GM23338 (cell line): ENCODE data around the gene WDR13. TPM values are rescaled to one million over a fixed set of nuclear protein-coding genes. Genes with fewer than 3 reads are reported as not detected.

Source experiments
- ATAC-seq: fragments of 200-7000 bp; cut with Tn5 transposase; 3 replicates; pipeline ENCODE4 v1.9.1; 2020
- DNase-seq: peaks from one replicate; pipeline ENCODE4 v3.0.0-alpha.2; 2015; ENCODE audit warnings: low spot score
- H2AFZ ChIP-seq: fragments of 200-600 bp; sonication (generic); 2 replicates; pipeline ENCODE4 v1.8.0; 2016; ENCODE audit warnings: antibody characterized with exemption, mild to moderate bottlenecking, moderate library complexity
- H3F3A ChIP-seq: fragments of 200-600 bp; sonication (generic); replicated peaks from 2 replicates; pipeline ENCODE4 v1.8.0; 2017; ENCODE audit warnings: antibody characterized with exemption, mixed run types, low read depth
- H3K27ac ChIP-seq: fragments of 200-600 bp; sonication (generic); 2 replicates; pipeline ENCODE4 v1.6.1; 2016; ENCODE audit warnings: low read depth
- H3K27me3 ChIP-seq: fragments of 200-600 bp; sonication (generic); 2 replicates; pipeline ENCODE4 v1.8.0; 2016; ENCODE audit warnings: mild to moderate bottlenecking, mixed run types, moderate library complexity; ENCODE audit not compliant: insufficient read depth
- H3K36me3 ChIP-seq: fragments of 200-600 bp; sonication (generic); 2 replicates; pipeline ENCODE4 v1.8.0; 2016; ENCODE audit warnings: mild to moderate bottlenecking; ENCODE audit not compliant: insufficient read depth
- H3K4me1 ChIP-seq: fragments of 200-600 bp; sonication (generic); 2 replicates; pipeline ENCODE4 v1.8.0; 2016; ENCODE audit warnings: mild to moderate bottlenecking, moderate library complexity; ENCODE audit not compliant: insufficient read depth
- H3K4me2 ChIP-seq: fragments of 200-600 bp; sonication (generic); 2 replicates; pipeline ENCODE4 v1.7.1; 2017; ENCODE audit warnings: mixed run types
- H3K4me3 ChIP-seq: fragments of 200-600 bp; sonication (generic); 2 replicates; pipeline ENCODE4 v1.6.1; 2016; ENCODE audit warnings: mixed run types
- H3K79me2 ChIP-seq: fragments of 200-600 bp; sonication (generic); replicated peaks from 2 replicates; pipeline ENCODE4 v1.8.0; 2017; ENCODE audit warnings: mild to moderate bottlenecking; ENCODE audit not compliant: insufficient read depth
- H3K9me2 ChIP-seq: fragments of 200-600 bp; sonication (generic); 2 replicates; pipeline ENCODE4 v1.8.0; 2017; ENCODE audit not compliant: insufficient read depth
- H4K20me1 ChIP-seq: fragments of 200-600 bp; sonication (generic); replicated peaks from 2 replicates; pipeline ENCODE4 v1.8.0; 2017; ENCODE audit warnings: mild to moderate bottlenecking; ENCODE audit not compliant: insufficient read depth
- H3K27ac Mint-ChIP-seq: 2 replicates; pipeline ENCODE4 v1.8.0; 2020; ENCODE audit warnings: inconsistent platforms, mild to moderate bottlenecking, moderate library complexity, mixed read lengths
- H3K27me3 Mint-ChIP-seq: 3 replicates; pipeline ENCODE4 v1.8.0; 2022; ENCODE audit warnings: low read depth, mild to moderate bottlenecking, moderate library complexity, mixed read lengths, inconsistent platforms; ENCODE audit not compliant: insufficient read depth, poor library complexity
- H3K36me3 Mint-ChIP-seq: 3 replicates; pipeline ENCODE4 v1.8.0; 2021; ENCODE audit warnings: low read depth, mild to moderate bottlenecking, inconsistent platforms, moderate library complexity, mixed read lengths
- H3K4me1 Mint-ChIP-seq: 3 replicates; pipeline ENCODE4 v1.8.0; 2020; ENCODE audit warnings: mild to moderate bottlenecking, inconsistent platforms, mixed read lengths
- H3K4me3 Mint-ChIP-seq: 3 replicates; pipeline ENCODE4 v1.8.0; 2021; ENCODE audit warnings: moderate library complexity, mild to moderate bottlenecking, inconsistent platforms, mixed read lengths
- H3K9me3 Mint-ChIP-seq: 3 replicates; pipeline ENCODE4 v1.8.0; 2020; ENCODE audit warnings: moderate library complexity, mild to moderate bottlenecking, inconsistent platforms, mixed read lengths
- CREB1 ChIP-seq: fragments of 250-450 bp; sonication (Bioruptor Pico); IDR thresholded peaks from 2 replicates; pipeline ENCODE4 v1.5.0; 2020; ENCODE audit warnings: low read depth, mild to moderate bottlenecking, moderate library complexity
- EZH2 ChIP-seq: fragments of 200-600 bp; sonication (generic); IDR thresholded peaks from one replicate; pipeline ENCODE4 v1.8.0; 2017; ENCODE audit warnings: antibody characterized with exemption, mild to moderate bottlenecking, low read depth; ENCODE audit not compliant: unreplicated experiment
- EZH2phosphoT487 ChIP-seq: fragments of 200-600 bp; sonication (generic); IDR thresholded peaks from one replicate; pipeline ENCODE4 v1.8.1; 2018; ENCODE audit warnings: antibody characterized with exemption; ENCODE audit not compliant: unreplicated experiment
- JUNB ChIP-seq: IDR thresholded peaks from one replicate; pipeline ENCODE4 v1.6.1; 2016; ENCODE audit warnings: antibody characterized with exemption; ENCODE audit not compliant: unreplicated experiment
- STAT1 ChIP-seq: IDR thresholded peaks from one replicate; pipeline ENCODE4 v1.6.1; 2016; ENCODE audit warnings: antibody characterized with exemption; ENCODE audit not compliant: unreplicated experiment
- ZNF114 ChIP-seq: fragments of 250-450 bp; sonication (Bioruptor Pico); IDR thresholded peaks from 2 replicates; pipeline ENCODE4 v1.5.0; 2020; ENCODE audit warnings: mild to moderate bottlenecking, moderate library complexity
- ZNF331 ChIP-seq: fragments of 250-450 bp; sonication (Bioruptor Pico); IDR thresholded peaks from 2 replicates; pipeline ENCODE4 v1.5.0; 2020; ENCODE audit warnings: low read depth, mild to moderate bottlenecking, moderate library complexity
- polyA plus RNA-seq: library from polyadenylated mRNA; unstranded; fragments of >200 nt; fragmentation: Nextera tagmentation; extraction: Ambion mirVana; gene quantifications from 2 replicates; pipeline ENCODE4 v1.2.1, GENCODE V29; 2016
- total RNA-seq: library from RNA; depleted of rRNA; stranded (reverse); fragments of >200 nt; shearing (Covaris generic); gene quantifications from 2 replicates; pipeline ENCODE4 v1.2.3, GENCODE V29; 2014
- TF ChIP-seq, protein P1 (sequence below), 2 experiments: fragments of 200-600 bp in 1 of 2; sonication (generic) in 1 of 2; conservative IDR thresholded peaks; 2 replicates each; pipeline versions ENCODE4 v1.5.1 to v1.6.1; 2016 to 2017; ENCODE audit warnings: antibody characterized with exemption in 2 of 2, low read depth in 2 of 2, mild to moderate bottlenecking in 2 of 2, moderate library complexity in 1 of 2
- TF ChIP-seq, protein P2 (sequence below): IDR thresholded peaks from one replicate; pipeline ENCODE4 v1.6.1; 2018; ENCODE audit warnings: antibody characterized with exemption; ENCODE audit not compliant: unreplicated experiment
- TF ChIP-seq, protein P3 (sequence below): fragments of 250-450 bp; sonication (Bioruptor Pico); IDR thresholded peaks from 2 replicates; pipeline ENCODE4 v1.5.0; 2020; ENCODE audit warnings: mild to moderate bottlenecking, moderate library complexity

Gene WDR13
- total and polyA plus RNA-seq, 2 experiments from 2014 or later, result 24.2 to 24.9 TPM

DNA sequence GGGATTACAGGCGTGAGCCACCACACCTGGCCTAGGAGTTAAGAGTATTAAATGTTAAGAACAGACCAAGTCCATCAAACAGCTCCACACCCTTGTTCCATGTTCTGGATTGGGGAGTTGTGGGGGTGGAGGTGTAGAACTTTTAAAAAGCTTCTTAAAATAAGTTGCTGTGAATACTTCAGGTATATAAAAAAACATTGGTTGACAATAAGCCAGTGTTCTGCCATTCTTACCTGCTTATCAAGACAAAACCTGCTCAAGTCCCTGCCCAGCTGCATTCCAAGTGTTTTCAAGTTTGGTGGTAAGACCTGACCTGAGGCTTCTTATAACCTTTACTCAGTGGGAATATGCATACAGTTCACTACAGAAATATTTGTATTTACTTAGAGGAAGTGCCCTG is 16.6 kb upstream of the WDR13 start (continued):
- TF ChIP-seq, protein P1, sequence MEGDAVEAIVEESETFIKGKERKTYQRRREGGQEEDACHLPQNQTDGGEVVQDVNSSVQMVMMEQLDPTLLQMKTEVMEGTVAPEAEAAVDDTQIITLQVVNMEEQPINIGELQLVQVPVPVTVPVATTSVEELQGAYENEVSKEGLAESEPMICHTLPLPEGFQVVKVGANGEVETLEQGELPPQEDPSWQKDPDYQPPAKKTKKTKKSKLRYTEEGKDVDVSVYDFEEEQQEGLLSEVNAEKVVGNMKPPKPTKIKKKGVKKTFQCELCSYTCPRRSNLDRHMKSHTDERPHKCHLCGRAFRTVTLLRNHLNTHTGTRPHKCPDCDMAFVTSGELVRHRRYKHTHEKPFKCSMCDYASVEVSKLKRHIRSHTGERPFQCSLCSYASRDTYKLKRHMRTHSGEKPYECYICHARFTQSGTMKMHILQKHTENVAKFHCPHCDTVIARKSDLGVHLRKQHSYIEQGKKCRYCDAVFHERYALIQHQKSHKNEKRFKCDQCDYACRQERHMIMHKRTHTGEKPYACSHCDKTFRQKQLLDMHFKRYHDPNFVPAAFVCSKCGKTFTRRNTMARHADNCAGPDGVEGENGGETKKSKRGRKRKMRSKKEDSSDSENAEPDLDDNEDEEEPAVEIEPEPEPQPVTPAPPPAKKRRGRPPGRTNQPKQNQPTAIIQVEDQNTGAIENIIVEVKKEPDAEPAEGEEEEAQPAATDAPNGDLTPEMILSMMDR (conservative IDR thresholded peaks at IDR 0.05; ENCODE audit: low read depth in 2 of 2), result no peak
- TF ChIP-seq EZH2phosphoT487 (no peak), ZNF114 (no peak), CREB1 (CRISPR knock-in tag) (no peak), ZNF331 (CRISPR knock-in tag) (no peak), JUNB (no peak)
- TF ChIP-seq, protein P2, sequence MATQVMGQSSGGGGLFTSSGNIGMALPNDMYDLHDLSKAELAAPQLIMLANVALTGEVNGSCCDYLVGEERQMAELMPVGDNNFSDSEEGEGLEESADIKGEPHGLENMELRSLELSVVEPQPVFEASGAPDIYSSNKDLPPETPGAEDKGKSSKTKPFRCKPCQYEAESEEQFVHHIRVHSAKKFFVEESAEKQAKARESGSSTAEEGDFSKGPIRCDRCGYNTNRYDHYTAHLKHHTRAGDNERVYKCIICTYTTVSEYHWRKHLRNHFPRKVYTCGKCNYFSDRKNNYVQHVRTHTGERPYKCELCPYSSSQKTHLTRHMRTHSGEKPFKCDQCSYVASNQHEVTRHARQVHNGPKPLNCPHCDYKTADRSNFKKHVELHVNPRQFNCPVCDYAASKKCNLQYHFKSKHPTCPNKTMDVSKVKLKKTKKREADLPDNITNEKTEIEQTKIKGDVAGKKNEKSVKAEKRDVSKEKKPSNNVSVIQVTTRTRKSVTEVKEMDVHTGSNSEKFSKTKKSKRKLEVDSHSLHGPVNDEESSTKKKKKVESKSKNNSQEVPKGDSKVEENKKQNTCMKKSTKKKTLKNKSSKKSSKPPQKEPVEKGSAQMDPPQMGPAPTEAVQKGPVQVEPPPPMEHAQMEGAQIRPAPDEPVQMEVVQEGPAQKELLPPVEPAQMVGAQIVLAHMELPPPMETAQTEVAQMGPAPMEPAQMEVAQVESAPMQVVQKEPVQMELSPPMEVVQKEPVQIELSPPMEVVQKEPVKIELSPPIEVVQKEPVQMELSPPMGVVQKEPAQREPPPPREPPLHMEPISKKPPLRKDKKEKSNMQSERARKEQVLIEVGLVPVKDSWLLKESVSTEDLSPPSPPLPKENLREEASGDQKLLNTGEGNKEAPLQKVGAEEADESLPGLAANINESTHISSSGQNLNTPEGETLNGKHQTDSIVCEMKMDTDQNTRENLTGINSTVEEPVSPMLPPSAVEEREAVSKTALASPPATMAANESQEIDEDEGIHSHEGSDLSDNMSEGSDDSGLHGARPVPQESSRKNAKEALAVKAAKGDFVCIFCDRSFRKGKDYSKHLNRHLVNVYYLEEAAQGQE, result no peak

DNA sequence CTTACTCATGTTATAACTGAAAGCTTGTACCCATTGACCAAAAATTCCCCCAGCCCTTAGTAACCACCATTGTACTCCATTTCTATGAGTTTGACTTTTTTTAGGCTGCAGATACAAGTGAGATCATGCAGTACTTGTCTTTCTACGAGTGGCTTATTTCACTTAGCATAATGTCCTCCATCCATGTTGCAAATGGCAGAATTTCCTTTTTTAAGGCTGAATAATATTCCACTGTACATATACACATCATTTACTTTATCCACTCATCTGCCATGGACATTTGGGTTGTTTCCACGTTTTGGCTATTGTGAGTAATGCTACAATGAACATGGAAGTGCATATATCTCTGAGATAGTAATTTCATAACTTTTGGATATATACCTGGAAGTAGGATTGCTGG is 12.6 kb upstream of the WDR13 start:
- ATAC-seq, result no peak
- Mint-ChIP-seq H3K4me1 (no peaks in the 10 kb centered on the region; the same call in 2 of the 3 replicates), H3K4me3 (no peak overlapping the region), H3K27me3 (peaks cover 1% of the 10 kb centered on the region), H3K27ac (no peak overlapping the region), H3K9me3 (no peaks in the 10 kb centered on the region), H3K36me3 (peaks cover 6% of the 10 kb centered on the region; the same call in 2 of the 3 replicates)
- no peaks in the 10 kb centered on the region for H3F3A ChIP-seq
- H3K4me2 ChIP-seq, result no peak overlapping the region
- no peak overlapping the region for H3K4me3 ChIP-seq
- no peaks in the 10 kb centered on the region for H3K79me2 ChIP-seq
- no peaks in the 10 kb centered on the region for H3K4me1 ChIP-seq
- H3K27ac ChIP-seq, result no peak overlapping the region
- H2AFZ ChIP-seq, result no peak overlapping the region
- H3K27me3 ChIP-seq, result no peaks in the 10 kb centered on the region
- H3K9me2 ChIP-seq, result no peaks in the 10 kb centered on the region
- H3K36me3 ChIP-seq, result no peaks in the 10 kb centered on the region
- DNase-seq, result no peak
- H4K20me1 ChIP-seq, result no peaks in the 10 kb centered on the region
- TF ChIP-seq EZH2, result no peak
- no peak for TF ChIP-seq JUNB
- TF ChIP-seq, protein P2, result no peak
- TF ChIP-seq STAT1, result no peak
- TF ChIP-seq, protein P3, sequence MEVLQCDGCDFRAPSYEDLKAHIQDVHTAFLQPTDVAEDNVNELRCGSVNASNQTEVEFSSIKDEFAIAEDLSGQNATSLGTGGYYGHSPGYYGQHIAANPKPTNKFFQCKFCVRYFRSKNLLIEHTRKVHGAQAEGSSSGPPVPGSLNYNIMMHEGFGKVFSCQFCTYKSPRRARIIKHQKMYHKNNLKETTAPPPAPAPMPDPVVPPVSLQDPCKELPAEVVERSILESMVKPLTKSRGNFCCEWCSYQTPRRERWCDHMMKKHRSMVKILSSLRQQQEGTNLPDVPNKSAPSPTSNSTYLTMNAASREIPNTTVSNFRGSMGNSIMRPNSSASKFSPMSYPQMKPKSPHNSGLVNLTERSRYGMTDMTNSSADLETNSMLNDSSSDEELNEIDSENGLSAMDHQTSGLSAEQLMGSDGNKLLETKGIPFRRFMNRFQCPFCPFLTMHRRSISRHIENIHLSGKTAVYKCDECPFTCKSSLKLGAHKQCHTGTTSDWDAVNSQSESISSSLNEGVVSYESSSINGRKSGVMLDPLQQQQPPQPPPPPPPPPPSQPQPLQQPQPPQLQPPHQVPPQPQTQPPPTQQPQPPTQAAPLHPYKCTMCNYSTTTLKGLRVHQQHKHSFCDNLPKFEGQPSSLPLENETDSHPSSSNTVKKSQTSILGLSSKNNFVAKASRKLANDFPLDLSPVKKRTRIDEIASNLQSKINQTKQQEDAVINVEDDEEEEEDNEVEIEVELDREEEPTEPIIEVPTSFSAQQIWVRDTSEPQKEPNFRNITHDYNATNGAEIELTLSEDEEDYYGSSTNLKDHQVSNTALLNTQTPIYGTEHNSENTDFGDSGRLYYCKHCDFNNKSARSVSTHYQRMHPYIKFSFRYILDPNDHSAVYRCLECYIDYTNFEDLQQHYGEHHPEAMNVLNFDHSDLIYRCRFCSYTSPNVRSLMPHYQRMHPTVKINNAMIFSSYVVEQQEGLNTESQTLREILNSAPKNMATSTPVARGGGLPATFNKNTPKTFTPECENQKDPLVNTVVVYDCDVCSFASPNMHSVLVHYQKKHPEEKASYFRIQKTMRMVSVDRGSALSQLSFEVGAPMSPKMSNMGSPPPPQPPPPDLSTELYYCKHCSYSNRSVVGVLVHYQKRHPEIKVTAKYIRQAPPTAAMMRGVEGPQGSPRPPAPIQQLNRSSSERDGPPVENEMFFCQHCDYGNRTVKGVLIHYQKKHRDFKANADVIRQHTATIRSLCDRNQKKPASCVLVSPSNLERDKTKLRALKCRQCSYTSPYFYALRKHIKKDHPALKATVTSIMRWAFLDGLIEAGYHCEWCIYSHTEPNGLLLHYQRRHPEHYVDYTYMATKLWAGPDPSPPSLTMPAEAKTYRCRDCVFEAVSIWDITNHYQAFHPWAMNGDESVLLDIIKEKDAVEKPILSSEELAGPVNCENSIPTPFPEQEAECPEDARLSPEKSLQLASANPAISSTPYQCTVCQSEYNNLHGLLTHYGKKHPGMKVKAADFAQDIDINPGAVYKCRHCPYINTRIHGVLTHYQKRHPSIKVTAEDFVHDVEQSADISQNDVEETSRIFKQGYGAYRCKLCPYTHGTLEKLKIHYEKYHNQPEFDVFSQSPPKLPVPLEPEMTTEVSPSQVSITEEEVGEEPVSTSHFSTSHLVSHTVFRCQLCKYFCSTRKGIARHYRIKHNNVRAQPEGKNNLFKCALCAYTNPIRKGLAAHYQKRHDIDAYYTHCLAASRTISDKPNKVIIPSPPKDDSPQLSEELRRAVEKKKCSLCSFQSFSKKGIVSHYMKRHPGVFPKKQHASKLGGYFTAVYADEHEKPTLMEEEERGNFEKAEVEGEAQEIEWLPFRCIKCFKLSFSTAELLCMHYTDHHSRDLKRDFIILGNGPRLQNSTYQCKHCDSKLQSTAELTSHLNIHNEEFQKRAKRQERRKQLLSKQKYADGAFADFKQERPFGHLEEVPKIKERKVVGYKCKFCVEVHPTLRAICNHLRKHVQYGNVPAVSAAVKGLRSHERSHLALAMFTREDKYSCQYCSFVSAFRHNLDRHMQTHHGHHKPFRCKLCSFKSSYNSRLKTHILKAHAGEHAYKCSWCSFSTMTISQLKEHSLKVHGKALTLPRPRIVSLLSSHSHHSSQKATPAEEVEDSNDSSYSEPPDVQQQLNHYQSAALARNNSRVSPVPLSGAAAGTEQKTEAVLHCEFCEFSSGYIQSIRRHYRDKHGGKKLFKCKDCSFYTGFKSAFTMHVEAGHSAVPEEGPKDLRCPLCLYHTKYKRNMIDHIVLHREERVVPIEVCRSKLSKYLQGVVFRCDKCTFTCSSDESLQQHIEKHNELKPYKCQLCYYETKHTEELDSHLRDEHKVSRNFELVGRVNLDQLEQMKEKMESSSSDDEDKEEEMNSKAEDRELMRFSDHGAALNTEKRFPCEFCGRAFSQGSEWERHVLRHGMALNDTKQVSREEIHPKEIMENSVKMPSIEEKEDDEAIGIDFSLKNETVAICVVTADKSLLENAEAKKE (CRISPR knock-in tag), result no peak
